ENCODE results near the gene ALG2.

GRCh38 chr9:99173570-99174504, 47.9 kb downstream of the ALG2 start:
- TF ChIP-seq RAD21 (conservative IDR thresholded peaks at IDR 0.05) = no peak
- no peak for TF ChIP-seq CTCF (IDR thresholded peaks at IDR 0.05; ENCODE audit: poor library complexity, severe bottlenecking)
- TF ChIP-seq EP300 (conservative IDR thresholded peaks at IDR 0.05; ENCODE audit: poor library complexity, severe bottlenecking) = no peak
- TF ChIP-seq SMC3 (conservative IDR thresholded peaks at IDR 0.05; ENCODE audit: poor library complexity) = no peak
- no peak for TF ChIP-seq TAF1 (IDR thresholded peaks at IDR 0.05; ENCODE audit: low read depth)
